K562 (cell line): Measurements from ENCODE around the gene S100P. TPM values are rescaled to one million over a fixed set of nuclear protein-coding genes. Genes with fewer than 3 reads are reported as not detected.

ENCODE experiments used
- ATAC-seq: fragments of 200-7000 bp; cut with Tn5 transposase; 3 replicates; pipeline ENCODE4 v1.9.1; 2020; ENCODE audit warnings: moderate library complexity
- BruUV-seq: library from RNA; stranded (reverse); fragments of 400-500 nt; replicated peaks from 2 replicates; lab custom pipeline; 2021; lab: Mats Ljungman, UMichigan
- CTCF ChIA-PET: fragments of 300-600 bp; formaldehyde crosslinking; extraction: SDS; loops from one replicate; lab custom pipeline; 2021; ENCODE audit warnings: low intra/inter-chr PET ratio; lab: Yijun Ruan, JAX
- POLR2A ChIA-PET: fragments of 300-600, 350-650 bp; sonication (Branson Sonifier 250); formaldehyde crosslinking; extraction: SDS; loops from one replicate; lab custom pipeline; 2021; ENCODE audit warnings: antibody characterized with exemption, inconsistent platforms; lab: Yijun Ruan, JAX
- DNase-seq, 4 experiments: peaks; one replicate each; pipeline versions ENCODE4 v3.0.0 to v3.0.0-alpha.2; 2011 to 2018; ENCODE audit warnings: low spot score in 3 of 4, mixed read lengths in 3 of 4; ENCODE audit errors: extremely low read depth in 1 of 4
- FAIRE-seq: peaks from 2 replicates; lab custom pipeline; 2011; peaks lifted over from hg19 to GRCh38; lab: Jason Lieb, UNC
- H2AFZ ChIP-seq: 2 replicates; pipeline ENCODE4 v1.6.0; 2011; ENCODE audit warnings: low read depth, low read length, control low read depth, inconsistent platforms
- H3K27ac ChIP-seq: fragments of 200-600 bp; 3 replicates; pipeline ENCODE4 v1.8.0; 2011; ENCODE audit warnings: low read depth, mild to moderate bottlenecking, control low read depth, inconsistent platforms, low read length, moderate library complexity, mixed read lengths; ENCODE audit errors: extremely low read depth
- H3K27me3 ChIP-seq, 2 experiments: fragments of 300-600 bp in 1 of 2; 2 replicates in 1 of 2; 3 replicates in 1 of 2; pipeline versions ENCODE4 v1.6.0 to v1.8.0; 2011; ENCODE audit warnings: inconsistent platforms in 2 of 2, low read length in 2 of 2, mild to moderate bottlenecking in 1 of 2, mixed read lengths in 1 of 2, moderate library complexity in 1 of 2; ENCODE audit not compliant: control insufficient read depth in 2 of 2, insufficient read depth in 2 of 2
- H3K36me3 ChIP-seq: fragments of 300-600 bp; 3 replicates; pipeline ENCODE4 v1.8.0; 2011; ENCODE audit warnings: mild to moderate bottlenecking, low read length, inconsistent platforms; ENCODE audit not compliant: control insufficient read depth, insufficient read depth
- H3K4me1 ChIP-seq, 2 experiments: fragments of 200-600 bp in 1 of 2; replicated peaks in 1 of 2; 2 replicates in 1 of 2; 3 replicates in 1 of 2; pipeline versions ENCODE4 v1.5.1 to v1.8.0; 2011; ENCODE audit warnings: inconsistent platforms in 2 of 2, low read length in 2 of 2, mild to moderate bottlenecking in 1 of 2, mixed read lengths in 1 of 2, moderate library complexity in 1 of 2; ENCODE audit not compliant: control insufficient read depth in 2 of 2, insufficient read depth in 2 of 2
- H3K4me2 ChIP-seq: 2 replicates; pipeline ENCODE4 v1.6.1; 2011; ENCODE audit warnings: low read length, control low read depth, inconsistent platforms, mixed read lengths; ENCODE audit not compliant: insufficient read depth
- H3K4me3 ChIP-seq: fragments of 200-600 bp; sonication (generic), shearing (Covaris generic); 2 replicates; pipeline ENCODE4 v1.5.1; 2016; ENCODE audit warnings: control low read depth, inconsistent platforms
- H3K79me2 ChIP-seq: fragments of 200-600 bp; 3 replicates; pipeline ENCODE4 v1.8.0; 2011; ENCODE audit warnings: low read length, inconsistent platforms; ENCODE audit not compliant: control insufficient read depth, insufficient read depth
- H3K9ac ChIP-seq, 2 experiments: 2 replicates each; pipeline versions ENCODE4 v1.6.0 to v1.6.1; 2011; ENCODE audit warnings: low read depth in 2 of 2, low read length in 2 of 2, control low read depth in 1 of 2, inconsistent platforms in 1 of 2, mild to moderate bottlenecking in 1 of 2, mixed read lengths in 1 of 2; ENCODE audit not compliant: insufficient read depth in 1 of 2
- H3K9me1 ChIP-seq: one replicate; pipeline ENCODE4 v1.6.0; 2011; ENCODE audit warnings: inconsistent platforms, mild to moderate bottlenecking, low read length, moderate library complexity; ENCODE audit not compliant: control insufficient read depth, insufficient read depth
- H3K9me3 ChIP-seq: replicated peaks from 2 replicates; pipeline ENCODE4 v1.5.1; 2011; ENCODE audit warnings: low read depth, low read length, inconsistent platforms; ENCODE audit not compliant: control insufficient read depth, insufficient read depth
- H4K20me1 ChIP-seq: replicated peaks from 2 replicates; pipeline ENCODE4 v1.6.1; 2011; ENCODE audit warnings: low read length, inconsistent platforms, mixed read lengths; ENCODE audit not compliant: control insufficient read depth, insufficient read depth
- FUS ChIP-seq: fragments of 200-400 bp; formaldehyde crosslinking; optimal IDR thresholded peaks from 2 replicates; pipeline ENCODE3; 2017; ENCODE audit warnings: low read depth, low read length
- PML ChIP-seq: IDR thresholded peaks from 2 replicates; pipeline ENCODE4 v1.6.1; 2012; ENCODE audit warnings: low read length, inconsistent platforms
- PYGO2 ChIP-seq: fragments of 450-650 bp; IDR thresholded peaks from 2 replicates; pipeline ENCODE4 v1.6.1; 2016; ENCODE audit warnings: mild to moderate bottlenecking, missing genetic modification characterization, moderate library complexity, missing compliant biosample characterization
- SRSF3 ChIP-seq: fragments of 200-400 bp; formaldehyde crosslinking; IDR thresholded peaks from 2 replicates; pipeline ENCODE4 v1.6.1; 2016; ENCODE audit warnings: mild to moderate bottlenecking, low read length, moderate library complexity; ENCODE audit not compliant: insufficient read depth
- TAL1 ChIP-seq: fragments of 450-650 bp; IDR thresholded peaks from 2 replicates; pipeline ENCODE4 v1.6.1; 2016; ENCODE audit warnings: mild to moderate bottlenecking
- TEAD4 ChIP-seq, 2 experiments: sonication (generic) in 1 of 2; formaldehyde crosslinking in 1 of 2; IDR thresholded peaks; 2 replicates each; pipeline versions ENCODE4 v1.6.1 to v1.8.0; 2012 to 2022; ENCODE audit warnings: borderline replicate concordance in 1 of 2, inconsistent platforms in 1 of 2, low read length in 1 of 2, mild to moderate bottlenecking in 1 of 2, missing genetic modification reagents in 1 of 2
- ZBTB7A ChIP-seq: IDR thresholded peaks from 2 replicates; pipeline ENCODE4 v1.6.1; 2011; ENCODE audit warnings: low read depth, mild to moderate bottlenecking, low read length, moderate library complexity, borderline replicate concordance; ENCODE audit not compliant: control insufficient read depth
- ZNF224 ChIP-seq: sonication (generic); formaldehyde crosslinking; IDR thresholded peaks from 2 replicates; pipeline ENCODE4 v1.8.0; 2022; ENCODE audit warnings: mild to moderate bottlenecking, missing genetic modification reagents
- ZSCAN29 ChIP-seq: fragments of 450-650 bp; IDR thresholded peaks from 2 replicates; pipeline ENCODE4 v1.6.1; 2017
- WGBS: fragments of 100-300 bp; shearing (Covaris generic); methylation state at CpG from one replicate; pipeline ENCODE4 v1.1.6; 2016; ENCODE audit warnings: low coverage, mixed read lengths; ENCODE audit not compliant: insufficient coverage; ENCODE audit errors: missing lambda C conversion rate; 5-methylcytosine and 5-hydroxymethylcytosine counted together
- in situ Hi-C: fragments of 300-500 bp; cut with MboI; formaldehyde crosslinking; loops from 4 replicates; pipeline ENCODE4 v1.15.0; 2018; ENCODE audit warnings: inconsistent platforms, mixed read lengths
- intact Hi-C: fragments of 100-400 bp; cut with micrococcal nuclease; formaldehyde crosslinking; loops from 2 replicates; pipeline ENCODE4 v1.14.2; 2022
- polyA plus RNA-seq, 8 experiments: library from polyadenylated mRNA; depleted of rRNA in 4 of 8; stranded (reverse) in 5 of 8; unstranded in 3 of 8; fragments of >200 nt; fragmentation: Nextera tagmentation in 2 of 8; fragmentation: Illumina TruSeq in 1 of 8; extraction: Ambion mirVana in 2 of 8; extraction: Trizol in 1 of 8; gene quantifications; 2 replicates each; pipeline versions ENCODE4 v1.2.1 to v1.2.3, GENCODE V29; 2011 to 2014; ENCODE audit warnings: inconsistent platforms in 1 of 8, missing spikeins in 1 of 8
- total RNA-seq, 7 experiments: library from RNA; depleted of rRNA in 6 of 7; stranded (reverse); fragments of >200 nt in 6 of 7; fragmentation: Illumina TruSeq in 2 of 7; extraction: Trizol in 2 of 7; gene quantifications; 2 replicates each; pipeline versions ENCODE4 v1.2.1 to v1.2.3, GENCODE V29; 2011 to 2021; ENCODE audit warnings: low replicate concordance in 1 of 7
- TF ChIP-seq, protein P1 (sequence below): sonication (generic); formaldehyde crosslinking; IDR thresholded peaks from 2 replicates; pipeline ENCODE4 v1.8.1; 2023; ENCODE audit warnings: mild to moderate bottlenecking, missing genetic modification reagents

The S100P gene
- total and polyA plus RNA-seq, 9 of the 15 experiments (the other 6 are each of a cell fraction or from before 2014, with no cell fraction given) = 4.1 to 23.8 (median 7.5) TPM

DNA sequence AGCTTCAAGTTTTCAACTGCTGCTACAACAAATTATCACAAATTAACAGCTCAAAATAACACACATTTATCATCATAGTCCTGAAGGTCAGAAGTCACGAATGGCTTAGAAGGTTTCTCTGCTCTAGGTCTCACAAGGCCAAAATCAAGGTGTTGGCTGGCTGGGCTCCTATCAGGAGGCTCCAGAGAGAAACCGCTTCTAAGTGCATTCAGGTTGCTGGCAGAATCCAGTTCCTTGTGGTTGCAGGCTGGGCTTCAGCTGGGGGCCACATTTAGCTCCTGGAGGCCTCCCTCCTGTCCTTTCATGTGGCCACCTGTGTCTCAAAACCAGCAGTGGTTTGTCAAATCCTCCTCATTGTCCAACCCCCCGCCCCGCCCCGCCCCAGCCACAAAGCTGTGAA, 37.8 kb upstream of the S100P start (continued):
- TF ChIP-seq TEAD4 (IDR thresholded peaks at IDR 0.05; ENCODE audit: low read length) (0 out of 2 replicates have a peak, but pooled peaks have one; percentile 23), TEAD4 (CRISPR knock-in tag; IDR thresholded peaks at IDR 0.05; ENCODE audit: borderline replicate concordance) (no peak), TAL1 (peak; percentile 44), ZSCAN29 (no peak)

DNA sequence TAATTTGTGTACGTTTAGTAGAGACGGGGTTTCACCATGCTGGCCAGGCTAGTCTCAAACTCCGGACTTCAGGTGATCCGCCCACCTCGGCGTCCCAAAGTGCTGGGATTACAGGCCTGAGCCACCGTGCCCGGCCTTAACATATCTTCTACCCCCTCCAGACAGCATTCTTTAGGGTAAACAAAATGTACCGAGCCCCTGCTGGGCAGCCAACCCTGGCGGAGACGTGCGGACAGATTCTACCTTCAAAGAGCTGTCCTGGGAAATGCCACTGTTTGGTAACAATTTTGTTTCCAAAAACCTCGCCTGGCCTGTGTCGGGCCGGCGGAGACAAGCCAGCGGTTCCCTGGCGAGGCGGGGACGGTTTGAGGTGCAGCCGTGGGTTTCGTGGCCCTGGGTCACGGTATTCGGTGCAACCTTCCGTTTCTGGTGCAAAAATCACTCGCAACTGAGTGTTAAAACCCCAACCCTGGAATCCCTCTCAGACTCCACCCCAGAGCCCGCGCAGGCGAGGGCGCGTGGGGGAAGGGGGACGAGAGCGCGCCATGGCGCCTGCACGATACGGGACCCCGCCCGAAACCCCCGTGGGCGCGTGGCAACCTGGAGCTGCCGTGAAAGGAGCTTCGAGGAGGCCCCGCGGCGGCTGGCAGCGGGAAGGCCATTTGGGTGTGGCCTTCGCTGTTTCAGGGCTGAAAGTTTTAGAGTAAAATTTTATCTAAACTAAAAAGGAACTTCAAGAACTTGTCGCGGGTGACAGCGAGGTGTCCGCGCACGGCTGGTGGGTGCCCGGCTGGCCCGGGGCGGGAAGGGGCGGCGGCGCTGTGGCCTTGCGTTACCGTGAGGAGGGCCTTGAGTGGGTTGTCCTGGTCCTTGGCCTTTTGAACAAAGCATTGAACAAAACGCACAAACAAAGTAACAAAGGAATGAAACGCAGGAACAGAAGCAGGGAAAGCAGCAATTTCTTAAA, 36.2 kb upstream of the S100P start:
- H3K9ac ChIP-seq = no peak overlapping the region
- no peak overlapping the region for H3K4me3 ChIP-seq
- H3K9me1 ChIP-seq = no peaks in the 10 kb centered on the region
- WGBS = 79% methylated on average over 40 of the region's 65 CpGs
- in situ Hi-C loops (no loop called here), intact Hi-C loops (no loop called here)
- no peak overlapping the region for H2AFZ ChIP-seq
- POLR2A ChIA-PET = interaction anchor here (1.7 to 3.0 kb wide), 2 partner anchors 12 to 15 kb away, joined by 4 to 18 read pairs; no protein-coding TSS in a partner anchor
- H3K27ac ChIP-seq = no peak overlapping the region
- H3K27me3 ChIP-seq = 0 out of 5 replicates have a peak, but pooled peaks cover 0 to 3% of the 10 kb centered on the region in 2 experiments
- H3K4me2 ChIP-seq = no peak overlapping the region
- CTCF ChIA-PET = no interaction called here
- no TSS peak for BruUV-seq
- H3K36me3 ChIP-seq = no peaks in the 10 kb centered on the region
- no peak for FAIRE-seq
- ATAC-seq = no peak
- H4K20me1 ChIP-seq = no peaks in the 10 kb centered on the region
- no peaks in the 10 kb centered on the region for H3K79me2 ChIP-seq
- H3K9me3 ChIP-seq = no peaks in the 10 kb centered on the region
- no peak for DNase-seq
- peaks cover 0 to 17% of the 10 kb centered on the region in 2 experiments; a peak in 3 of 5 replicates for H3K4me1 ChIP-seq
- TF ChIP-seq TAL1 (no peak), PYGO2 (no peak), ZBTB7A (0 out of 2 replicates have a peak, but pooled peaks have one; percentile 24), SRSF3 (no peak), PML (no peak), ZNF224 (CRISPR knock-in tag) (no peak), FUS (no peak)
- TF ChIP-seq, protein P1, sequence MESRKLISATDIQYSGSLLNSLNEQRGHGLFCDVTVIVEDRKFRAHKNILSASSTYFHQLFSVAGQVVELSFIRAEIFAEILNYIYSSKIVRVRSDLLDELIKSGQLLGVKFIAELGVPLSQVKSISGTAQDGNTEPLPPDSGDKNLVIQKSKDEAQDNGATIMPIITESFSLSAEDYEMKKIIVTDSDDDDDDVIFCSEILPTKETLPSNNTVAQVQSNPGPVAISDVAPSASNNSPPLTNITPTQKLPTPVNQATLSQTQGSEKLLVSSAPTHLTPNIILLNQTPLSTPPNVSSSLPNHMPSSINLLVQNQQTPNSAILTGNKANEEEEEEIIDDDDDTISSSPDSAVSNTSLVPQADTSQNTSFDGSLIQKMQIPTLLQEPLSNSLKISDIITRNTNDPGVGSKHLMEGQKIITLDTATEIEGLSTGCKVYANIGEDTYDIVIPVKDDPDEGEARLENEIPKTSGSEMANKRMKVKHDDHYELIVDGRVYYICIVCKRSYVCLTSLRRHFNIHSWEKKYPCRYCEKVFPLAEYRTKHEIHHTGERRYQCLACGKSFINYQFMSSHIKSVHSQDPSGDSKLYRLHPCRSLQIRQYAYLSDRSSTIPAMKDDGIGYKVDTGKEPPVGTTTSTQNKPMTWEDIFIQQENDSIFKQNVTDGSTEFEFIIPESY = peak; percentile 64; the same call in 1 of the 2 replicates
